HepG2 (cell line): ENCODE data around the gene ZNF264. TPM values are rescaled to one million over a fixed set of nuclear protein-coding genes. Genes with fewer than 3 reads are reported as not detected.

ENCODE experiments used
- ARHGAP35 ChIP-seq: sonication (generic); formaldehyde crosslinking; IDR thresholded peaks from 2 replicates; pipeline ENCODE4 v1.9.0; 2022; ENCODE audit warnings: mild to moderate bottlenecking, inconsistent platforms, moderate library complexity, missing genetic modification reagents, borderline replicate concordance
- CREB1 ChIP-seq, 2 experiments: fragments of 450-650 bp in 1 of 2; IDR thresholded peaks; 2 replicates each; pipeline ENCODE4 v1.6.1; 2016 to 2017; ENCODE audit warnings: control low read depth in 1 of 2, mild to moderate bottlenecking in 1 of 2, missing compliant biosample characterization in 1 of 2, missing genetic modification characterization in 1 of 2
- FUBP1 ChIP-seq: sonication (generic); formaldehyde crosslinking; IDR thresholded peaks from 2 replicates; pipeline ENCODE4 v1.5.1; 2020; ENCODE audit warnings: missing genetic modification reagents, mild to moderate bottlenecking, borderline replicate concordance
- GZF1 ChIP-seq: sonication (generic); formaldehyde crosslinking; IDR thresholded peaks from 2 replicates; pipeline ENCODE4 v1.5.1; 2020; ENCODE audit warnings: mild to moderate bottlenecking, missing genetic modification reagents
- HNRNPL ChIP-seq: fragments of 200-400 bp; formaldehyde crosslinking; IDR thresholded peaks from 2 replicates; pipeline ENCODE4 v1.6.1; 2017; ENCODE audit warnings: mild to moderate bottlenecking, low read depth, low read length
- MTF1 ChIP-seq: sonication (generic); formaldehyde crosslinking; IDR thresholded peaks from 2 replicates; pipeline ENCODE4 v1.5.0; 2020; ENCODE audit warnings: missing genetic modification reagents
- NR3C1 ChIP-seq: sonication (generic); formaldehyde crosslinking; IDR thresholded peaks from 2 replicates; pipeline ENCODE4 v1.4.0; 2020; ENCODE audit warnings: missing genetic modification reagents
- RARG ChIP-seq: sonication (generic); formaldehyde crosslinking; IDR thresholded peaks from 2 replicates; pipeline ENCODE4 v1.4.0; 2020; ENCODE audit warnings: low read depth, mild to moderate bottlenecking, missing genetic modification reagents
- SAFB2 ChIP-seq: sonication (generic); formaldehyde crosslinking; IDR thresholded peaks from 2 replicates; pipeline ENCODE4 v1.5.1; 2020; ENCODE audit warnings: missing genetic modification reagents, low read depth, mild to moderate bottlenecking, borderline replicate concordance
- SALL2 ChIP-seq: sonication (generic); formaldehyde crosslinking; IDR thresholded peaks from 2 replicates; pipeline ENCODE4 v1.8.1; 2023; ENCODE audit warnings: mild to moderate bottlenecking, missing genetic modification reagents, inconsistent platforms
- SMAD1 ChIP-seq: sonication (generic); formaldehyde crosslinking; IDR thresholded peaks from 2 replicates; pipeline ENCODE4 v1.4.0; 2020; ENCODE audit warnings: missing genetic modification reagents, low read depth, mild to moderate bottlenecking, borderline replicate concordance
- TMF1 ChIP-seq: sonication (generic); formaldehyde crosslinking; IDR thresholded peaks from 2 replicates; pipeline ENCODE4 v1.8.1; 2022; ENCODE audit warnings: low read depth, missing genetic modification reagents
- ZEB1 ChIP-seq: IDR thresholded peaks from 2 replicates; pipeline ENCODE4 v1.6.1; 2012; ENCODE audit warnings: mild to moderate bottlenecking, low read depth, inconsistent platforms; ENCODE audit not compliant: insufficient replicate concordance
- ZFP41 ChIP-seq: sonication (generic); formaldehyde crosslinking; IDR thresholded peaks from 2 replicates; pipeline ENCODE4 v1.4.0; 2020; ENCODE audit warnings: mild to moderate bottlenecking, missing genetic modification reagents, borderline replicate concordance
- ZNF10 ChIP-seq: sonication (generic); formaldehyde crosslinking; IDR thresholded peaks from 2 replicates; pipeline ENCODE4 v1.4.0; 2020; ENCODE audit warnings: mild to moderate bottlenecking, low read depth, missing genetic modification reagents, borderline replicate concordance
- ZNF160 ChIP-seq: sonication (generic); formaldehyde crosslinking; IDR thresholded peaks from 2 replicates; pipeline ENCODE4 v1.8.0; 2022; ENCODE audit warnings: mild to moderate bottlenecking, inconsistent platforms, missing genetic modification reagents
- ZNF446 ChIP-seq: sonication (generic); formaldehyde crosslinking; IDR thresholded peaks from 2 replicates; pipeline ENCODE4 v1.5.0; 2020; ENCODE audit warnings: mild to moderate bottlenecking, missing genetic modification reagents
- ZNF549 ChIP-seq: sonication (generic); formaldehyde crosslinking; IDR thresholded peaks from 2 replicates; pipeline ENCODE4 v1.5.0; 2020; ENCODE audit warnings: missing genetic modification reagents
- ZNF713 ChIP-seq: sonication (generic); formaldehyde crosslinking; IDR thresholded peaks from 2 replicates; pipeline ENCODE4 v1.4.0; 2020; ENCODE audit warnings: mild to moderate bottlenecking, missing genetic modification reagents
- ZNF790 ChIP-seq: sonication (generic); formaldehyde crosslinking; IDR thresholded peaks from 2 replicates; pipeline ENCODE4 v1.8.0; 2022; ENCODE audit warnings: missing genetic modification reagents, mild to moderate bottlenecking, borderline replicate concordance
- ZSCAN20 ChIP-seq: sonication (generic); formaldehyde crosslinking; IDR thresholded peaks from 2 replicates; pipeline ENCODE4 v1.4.0; 2020; ENCODE audit warnings: missing genetic modification reagents, mild to moderate bottlenecking, borderline replicate concordance
- ZSCAN9 ChIP-seq: IDR thresholded peaks from 2 replicates; pipeline ENCODE4 v1.6.1; 2016; ENCODE audit warnings: borderline replicate concordance
- polyA plus RNA-seq, 8 experiments: library from polyadenylated mRNA; depleted of rRNA in 3 of 8; stranded (reverse) in 7 of 8; unstranded in 1 of 8; fragments of >200 nt; fragmentation: Illumina TruSeq in 4 of 8; extraction: Trizol in 4 of 8; gene quantifications; 2 replicates each; pipeline versions ENCODE4 v1.2.1 to v1.2.3, GENCODE V29; 2011 to 2016; ENCODE audit warnings: low read depth in 4 of 8, missing spikeins in 1 of 8, mixed read lengths in 1 of 8; ENCODE audit not compliant: insufficient read depth in 1 of 8
- total RNA-seq, 5 experiments: library from RNA; depleted of rRNA; stranded (reverse); fragments of >200 nt; fragmentation: Illumina TruSeq; extraction: Trizol; gene quantifications; 2 replicates each; pipeline ENCODE4 v1.2.3, GENCODE V29; 2016; ENCODE audit warnings: low read depth in 1 of 5
- TF ChIP-seq, protein P1 (sequence below): sonication (generic); formaldehyde crosslinking; IDR thresholded peaks from 2 replicates; pipeline ENCODE4 v1.8.1; 2023; ENCODE audit warnings: mild to moderate bottlenecking, inconsistent platforms, moderate library complexity, missing genetic modification reagents, borderline replicate concordance

The ZNF264 gene
- total and polyA plus RNA-seq, 2 of the 13 experiments (the other 11 are each of a cell fraction or from before 2014, with no cell fraction given): 3.5 to 17.6 TPM

GRCh38 chr19:57191141-57192076 lies at the start of gene ZNF264 (continued):
- TF ChIP-seq ZNF713 (CRISPR knock-in tag) (no peak; the same call in 1 of the 2 replicates), ZNF549 (no peak), HNRNPL (0 out of 2 replicates have a peak, but pooled peaks have one; percentile 31), ZNF790 (CRISPR knock-in tag) (no peak; the same call in 1 of the 2 replicates), SMAD1 (CRISPR knock-in tag) (no peak), SALL2 (CRISPR knock-in tag) (no peak), RARG (CRISPR knock-in tag) (no peak), FUBP1 (CRISPR knock-in tag) (no peak), ARHGAP35 (no peak; the same call in 1 of the 2 replicates), ZFP41 (peak; percentile 28; the same call in 1 of the 2 replicates), NR3C1 (CRISPR knock-in tag) (no peak), ZSCAN20 (CRISPR knock-in tag) (peak; percentile 82; the same call in 1 of the 2 replicates), ZNF446 (CRISPR knock-in tag) (peak; percentile 68; the same call in 1 of the 2 replicates), ZNF160 (CRISPR knock-in tag) (no peak), SAFB2 (no peak), GZF1 (CRISPR knock-in tag) (no peak), ZSCAN9 (CRISPR knock-in tag) (no peak), ZNF10 (CRISPR knock-in tag) (no peak), CREB1 (IDR thresholded peaks at IDR 0.05) (no peak), CREB1 (CRISPR knock-in tag; IDR thresholded peaks at IDR 0.05) (peak; percentile 46; the same call in 1 of the 2 replicates), TMF1 (CRISPR knock-in tag) (no peak), MTF1 (CRISPR knock-in tag) (no peak), ZEB1 (no peak)
- TF ChIP-seq, protein P1, sequence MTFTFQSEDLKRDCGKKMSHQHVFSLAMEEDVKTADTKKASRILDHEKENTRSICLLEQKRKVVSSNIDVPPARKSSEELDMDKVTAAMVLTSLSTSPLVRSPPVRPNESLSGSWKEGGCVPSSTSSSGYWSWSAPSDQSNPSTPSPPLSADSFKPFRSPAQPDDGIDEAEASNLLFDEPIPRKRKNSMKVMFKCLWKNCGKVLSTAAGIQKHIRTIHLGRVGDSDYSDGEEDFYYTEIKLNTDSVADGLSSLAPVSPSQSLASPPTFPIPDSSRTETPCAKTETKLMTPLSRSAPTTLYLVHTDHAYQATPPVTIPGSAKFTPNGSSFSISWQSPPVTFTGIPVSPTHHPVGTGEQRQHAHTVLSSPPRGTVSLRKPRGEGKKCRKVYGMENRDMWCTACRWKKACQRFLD (CRISPR knock-in tag): no peak
